Esophagus (tissue), 2 donors: ENCODE data around the gene SPIC. TPM values are rescaled to one million over a fixed set of nuclear protein-coding genes. Genes with fewer than 3 reads are reported as not detected.

ENCODE experiments used
- H3K27ac ChIP-seq, 2 donors: one replicate each; pipeline ENCODE4 v1.5.1; 2013; ENCODE audit warnings: low read depth in 2 of 2, mild to moderate bottlenecking in 2 of 2, inconsistent platforms in 1 of 2, low read length in 1 of 2, moderate library complexity in 1 of 2
- H3K27me3 ChIP-seq, 2 donors: one replicate each; pipeline ENCODE4 v1.6.1; 2013; ENCODE audit warnings: low read length in 2 of 2, control low read depth in 1 of 2, mild to moderate bottlenecking in 1 of 2; ENCODE audit not compliant: insufficient read depth in 2 of 2, control insufficient read depth in 1 of 2
- H3K36me3 ChIP-seq, 2 donors: one replicate each; pipeline ENCODE4 v1.6.1; 2013; ENCODE audit warnings: low read length in 1 of 2; ENCODE audit not compliant: control insufficient read depth in 2 of 2, insufficient read depth in 2 of 2
- H3K4me1 ChIP-seq, 2 donors: one replicate each; pipeline ENCODE4 v1.6.1; 2013; ENCODE audit warnings: low read length in 1 of 2; ENCODE audit not compliant: control insufficient read depth in 2 of 2, insufficient read depth in 2 of 2
- H3K4me3 ChIP-seq, 2 donors: one replicate each; pipeline ENCODE4 v1.5.1; 2013; ENCODE audit warnings: low read length in 2 of 2, mild to moderate bottlenecking in 2 of 2, low read depth in 1 of 2, moderate library complexity in 1 of 2
- H3K9me3 ChIP-seq, 2 donors: one replicate each; pipeline ENCODE4 v1.6.1; 2013; ENCODE audit warnings: mild to moderate bottlenecking in 2 of 2, low read depth in 1 of 2, low read length in 1 of 2, moderate library complexity in 1 of 2; ENCODE audit not compliant: control insufficient read depth in 2 of 2, insufficient read depth in 1 of 2
- WGBS, 2 donors: extraction: QIAGEN DNeasy Blood & Tissue Kit; methylation state at CpG; one replicate each; pipeline ENCODE4 v1.1.7; 2013; 5-methylcytosine and 5-hydroxymethylcytosine counted together
- polyA plus RNA-seq, 2 donors: library from polyadenylated mRNA; stranded (reverse); fragments of 200-250 nt; gene quantifications; one replicate each; pipeline ENCODE4 v1.2.3, GENCODE V29; 2013
- donor health status: healthy with polysubstance abuse.
- donor health status: Bipolar disorder and iron deficiency.

SPIC gene
- polyA plus RNA-seq = under 1 TPM; 0.09 to 0.10 TPM

- H3K4me1 ChIP-seq = no peaks in the 10 kb centered on the region
- H3K9me3 ChIP-seq = no peaks in the 10 kb centered on the region
- H3K27ac ChIP-seq = no peak within 1 kb of the TSS
- H3K4me3 ChIP-seq = no peak within 1 kb of the TSS
- no peaks in the 10 kb centered on the region for H3K36me3 ChIP-seq
- 86 to 88% methylated on average over 5 of the region's 5 CpGs for WGBS, 2 donors
- peaks cover 0 to 3% of the 10 kb centered on the region in 2 donors for H3K27me3 ChIP-seq
Observed at GRCh38 chr12:101474711-101475386, at the start of gene SPIC. TSS of gene SPIC (plus strand) at chr12:101475336. CDS start at chr12:101476905, 1,569 bp downstream.

- Histone ChIP-seq H3K27ac (no peak overlapping the region), H3K36me3 (no peaks in the 10 kb centered on the region), H3K27me3 (no peaks in the 10 kb centered on the region), H3K4me1 (peaks cover 0 to 3% of the 10 kb centered on the region in 2 donors), H3K9me3 (no peaks in the 10 kb centered on the region), H3K4me3 (no peak overlapping the region)
- 60 to 67% methylated on average over 2 of the region's 2 CpGs for WGBS, 2 donors
Observed at GRCh38 chr12:101430456-101430855, 44.7 kb upstream of the SPIC start.

GRCh38 chr12:101436136-101436535, 39.0 kb upstream of the SPIC start:
- Histone ChIP-seq H3K9me3 (no peaks in the 10 kb centered on the region), H3K36me3 (no peaks in the 10 kb centered on the region), H3K4me3 (no peak overlapping the region), H3K4me1 (peaks cover 0 to 3% of the 10 kb centered on the region in 2 donors), H3K27me3 (no peaks in the 10 kb centered on the region), H3K27ac (peak overlapping the region in 1 of 2 donors; percentile 57)

GRCh38 chr12:101439236-101439635, 35.9 kb upstream of the SPIC start:
- Histone ChIP-seq H3K4me3 (no peak overlapping the region), H3K36me3 (no peaks in the 10 kb centered on the region), H3K4me1 (peaks cover 0 to 3% of the 10 kb centered on the region in 2 donors), H3K27me3 (no peaks in the 10 kb centered on the region), H3K27ac (no peak overlapping the region), H3K9me3 (no peaks in the 10 kb centered on the region)
- WGBS, 2 donors = 61 to 66% methylated on average over 5 of the region's 5 CpGs

- Histone ChIP-seq H3K9me3 (no peaks in the 10 kb centered on the region), H3K4me1 (no peaks in the 10 kb centered on the region), H3K4me3 (no peak overlapping the region), H3K27me3 (no peaks in the 10 kb centered on the region), H3K36me3 (no peaks in the 10 kb centered on the region), H3K27ac (no peak overlapping the region)
Observed at GRCh38 chr12:101441461-101442224, 33.5 kb upstream of the SPIC start.

- H3K4me1 ChIP-seq = no peaks in the 10 kb centered on the region
Observed at GRCh38 chr12:101455685-101456084, 19.5 kb upstream of the SPIC start.

GRCh38 chr12:101459642-101460346, 15.3 kb upstream of the SPIC start:
- Histone ChIP-seq H3K4me1 (no peaks in the 10 kb centered on the region), H3K27me3 (no peaks in the 10 kb centered on the region), H3K27ac (peak overlapping the region; percentile 66 to 92), H3K9me3 (peaks cover 0 to 2% of the 10 kb centered on the region in 2 donors), H3K36me3 (no peaks in the 10 kb centered on the region), H3K4me3 (no peak overlapping the region)
- 15 to 17% methylated on average over 4 of the region's 4 CpGs for WGBS, 2 donors

More at GRCh38 chr12:101455685-101456084, 19.5 kb upstream of the SPIC start:
- Histone ChIP-seq H3K4me3 (no peak overlapping the region), H3K9me3 (peaks cover 0 to 2% of the 10 kb centered on the region in 2 donors), H3K27ac (no peak overlapping the region), H3K36me3 (no peaks in the 10 kb centered on the region), H3K27me3 (no peaks in the 10 kb centered on the region)
- 65 to 72% methylated on average over 4 of the region's 4 CpGs for WGBS, 2 donors

GRCh38 chr12:101468948-101469347, 6.2 kb upstream of the SPIC start:
- WGBS, 2 donors = 67 to 82% methylated on average over 2 of the region's 2 CpGs
- H3K4me3 ChIP-seq = no peak overlapping the region
- no peaks in the 10 kb centered on the region for H3K27me3 ChIP-seq
- no peaks in the 10 kb centered on the region for H3K9me3 ChIP-seq
- H3K36me3 ChIP-seq = no peaks in the 10 kb centered on the region
- no peaks in the 10 kb centered on the region for H3K4me1 ChIP-seq
- H3K27ac ChIP-seq = no peak overlapping the region

GRCh38 chr12:101470939-101471338, 4.2 kb upstream of the SPIC start:
- no peak overlapping the region for H3K4me3 ChIP-seq
- no peaks in the 10 kb centered on the region for H3K36me3 ChIP-seq
- H3K9me3 ChIP-seq = no peaks in the 10 kb centered on the region
- H3K27me3 ChIP-seq = peaks cover 0 to 3% of the 10 kb centered on the region in 2 donors
- H3K4me1 ChIP-seq = no peaks in the 10 kb centered on the region
- no peak overlapping the region for H3K27ac ChIP-seq
- 88 to 90% methylated on average over 2 of the region's 2 CpGs for WGBS, 2 donors
